Mesenchymal stem cell (in vitro differentiated cells and primary cell): Measurements from ENCODE around the gene FGF7.

Experiments
- DNase-seq: peaks from one replicate; pipeline ENCODE4 v3.0.0-alpha.2; 2013
- H2AFZ ChIP-seq: one replicate; pipeline ENCODE4 v1.6.1; 2013; ENCODE audit warnings: low read depth, mild to moderate bottlenecking, control low read depth, inconsistent platforms, low read length, moderate library complexity
- H2AK5ac ChIP-seq: 2 replicates; pipeline ENCODE4 v1.6.1; 2013; ENCODE audit warnings: low read length, moderate library complexity, mild to moderate bottlenecking, inconsistent platforms; ENCODE audit not compliant: severe bottlenecking
- H2BK120ac ChIP-seq: one replicate; pipeline ENCODE4 v1.6.1; 2013; ENCODE audit warnings: low read depth, mild to moderate bottlenecking, inconsistent platforms, low read length, moderate library complexity
- H2BK12ac ChIP-seq, 2 experiments: one replicate each; pipeline ENCODE4 v1.6.1; 2013; ENCODE audit warnings: inconsistent platforms in 2 of 2, low read length in 2 of 2, mild to moderate bottlenecking in 2 of 2, moderate library complexity in 2 of 2, control low read depth in 1 of 2
- H2BK15ac ChIP-seq: one replicate; pipeline ENCODE4 v1.6.1; 2013; ENCODE audit warnings: mild to moderate bottlenecking, low read depth, inconsistent platforms; ENCODE audit not compliant: poor library complexity, severe bottlenecking
- H2BK5ac ChIP-seq: 2 replicates; pipeline ENCODE4 v1.6.1; 2013; ENCODE audit warnings: low read depth, mild to moderate bottlenecking, low read length, control low read depth, inconsistent platforms; ENCODE audit not compliant: poor library complexity, severe bottlenecking
- H3K14ac ChIP-seq, 2 experiments: one replicate each; pipeline ENCODE4 v1.6.1; 2013; ENCODE audit warnings: inconsistent platforms in 2 of 2, low read length in 2 of 2, control low read depth in 1 of 2, mild to moderate bottlenecking in 1 of 2, moderate library complexity in 1 of 2
- H3K18ac ChIP-seq, 2 experiments: one replicate each; pipeline ENCODE4 v1.6.1; 2013; ENCODE audit warnings: inconsistent platforms in 2 of 2, low read length in 2 of 2, control low read depth in 1 of 2, low read depth in 1 of 2, mild to moderate bottlenecking in 1 of 2
- H3K23ac ChIP-seq, 2 experiments: one replicate each; pipeline ENCODE4 v1.6.1; 2013; ENCODE audit warnings: inconsistent platforms in 2 of 2, low read length in 2 of 2, mild to moderate bottlenecking in 2 of 2, moderate library complexity in 2 of 2, control low read depth in 1 of 2
- H3K27ac ChIP-seq: 2 replicates; pipeline ENCODE4 v1.5.1; 2013; ENCODE audit warnings: mild to moderate bottlenecking, moderate library complexity, low read length, control low read depth, inconsistent platforms; ENCODE audit not compliant: poor library complexity, severe bottlenecking
- H3K27me3 ChIP-seq, 2 experiments: 2 replicates each; pipeline versions ENCODE4 v1.6.1 to v1.7.0; 2013; ENCODE audit warnings: low read length in 2 of 2, mild to moderate bottlenecking in 2 of 2, moderate library complexity in 2 of 2, control low read depth in 1 of 2, inconsistent platforms in 1 of 2; ENCODE audit not compliant: control insufficient read depth in 1 of 2, insufficient read depth in 1 of 2
- H3K36me3 ChIP-seq, 2 experiments: 2 replicates each; pipeline versions ENCODE4 v1.6.1 to v1.7.0; 2013; ENCODE audit warnings: low read length in 2 of 2, control low read depth in 1 of 2, inconsistent platforms in 1 of 2, low read depth in 1 of 2, mild to moderate bottlenecking in 1 of 2; ENCODE audit not compliant: insufficient read depth in 2 of 2, control insufficient read depth in 1 of 2
- H3K4ac ChIP-seq, 2 experiments: one replicate each; pipeline ENCODE4 v1.6.1; 2013; ENCODE audit warnings: inconsistent platforms in 2 of 2, low read length in 2 of 2, mild to moderate bottlenecking in 2 of 2, moderate library complexity in 2 of 2, control low read depth in 1 of 2, low read depth in 1 of 2
- H3K4me1 ChIP-seq: 2 replicates; pipeline ENCODE4 v1.6.1; 2013; ENCODE audit warnings: low read depth, low read length, control low read depth; ENCODE audit not compliant: control insufficient read depth, insufficient read depth
- H3K4me2 ChIP-seq: 2 replicates; pipeline ENCODE4 v1.6.1; 2013; ENCODE audit warnings: low read length, mild to moderate bottlenecking, inconsistent platforms; ENCODE audit not compliant: poor library complexity, severe bottlenecking
- H3K4me3 ChIP-seq, 2 experiments: 2 replicates each; pipeline versions ENCODE4 v1.5.1 to v1.7.0; 2013; ENCODE audit warnings: low read length in 2 of 2, mild to moderate bottlenecking in 2 of 2, control low read depth in 1 of 2, low read depth in 1 of 2; ENCODE audit not compliant: insufficient read depth in 1 of 2
- H3K79me1 ChIP-seq: replicated peaks from 2 replicates; pipeline ENCODE4 v1.6.1; 2013; ENCODE audit warnings: mild to moderate bottlenecking, control low read depth, low read length, inconsistent platforms; ENCODE audit not compliant: poor library complexity, severe bottlenecking
- H3K9ac ChIP-seq: 2 replicates; pipeline ENCODE4 v1.7.0; 2013; ENCODE audit warnings: mild to moderate bottlenecking, low read length, moderate library complexity
- H3K9me3 ChIP-seq: 2 replicates; pipeline ENCODE4 v1.7.0; 2013; ENCODE audit warnings: mild to moderate bottlenecking, low read length; ENCODE audit not compliant: control insufficient read depth
- H4K8ac ChIP-seq: one replicate; pipeline ENCODE4 v1.6.1; 2013; ENCODE audit warnings: inconsistent platforms, mild to moderate bottlenecking, low read length, moderate library complexity
- H4K91ac ChIP-seq: one replicate; pipeline ENCODE4 v1.6.1; 2013; ENCODE audit warnings: mild to moderate bottlenecking, low read length, inconsistent platforms
- WGBS: methylation state at CpG from one replicate; pipeline ENCODE4 v1.1.7; 2013; ENCODE audit warnings: mixed read lengths; 5-methylcytosine and 5-hydroxymethylcytosine counted together

The FGF7 gene

GRCh38 chr15:49530092-49530491, 107.0 kb downstream of the FGF7 start:
- no peak overlapping the region for H2AFZ ChIP-seq
- H3K27ac ChIP-seq, result no peak overlapping the region

More at GRCh38 chr15:49530092-49530491, 107.0 kb downstream of the FGF7 start:
- Histone ChIP-seq H3K4me2 (no peak overlapping the region), H2BK120ac (no peak overlapping the region), H3K79me1 (no peaks in the 10 kb centered on the region), H3K14ac (no peak overlapping the region), H2BK15ac (no peak overlapping the region), H2BK5ac (no peak overlapping the region), H3K9ac (no peak overlapping the region), H3K4me3 (no peak overlapping the region), H3K36me3 (no peaks in the 10 kb centered on the region), H4K91ac (no peak overlapping the region), H4K8ac (no peak overlapping the region), H3K23ac (no peak overlapping the region), H3K4ac (no peak overlapping the region), H3K4me1 (no peaks in the 10 kb centered on the region), H3K27me3 (no peaks in the 10 kb centered on the region), H2BK12ac (no peak overlapping the region), H2AK5ac (no peak overlapping the region), H3K9me3 (peaks cover 23% of the 10 kb centered on the region), H3K18ac (no peak overlapping the region)
- no CpG with 5 or more reads among the region's 1 CpG for WGBS
- DNase-seq, result peak; percentile 26
